GM18951 (cell line): ENCODE data around the gene AGK.
"Not testable (repeated sequence)": the region's sequence is repeated elsewhere in the genome, so short reads cannot be mapped to it uniquely, and the experiment has no call there.

Source experiments
- POLR2A ChIP-seq: IDR thresholded peaks from 4 replicates; pipeline ENCODE4 v1.6.1; 2011; ENCODE audit warnings: mild to moderate bottlenecking; ENCODE audit not compliant: insufficient read length, insufficient read depth; ENCODE audit errors: extremely low read depth
- in situ Hi-C: fragments of 300-500 bp; cut with MboI; formaldehyde crosslinking; loops from one replicate; pipeline ENCODE4 v1.12.0; 2022; ENCODE audit warnings: low sequenced_read_pairs, mixed read lengths, inconsistent platforms; ENCODE audit not compliant: unreplicated experiment

The AGK gene

DNA sequence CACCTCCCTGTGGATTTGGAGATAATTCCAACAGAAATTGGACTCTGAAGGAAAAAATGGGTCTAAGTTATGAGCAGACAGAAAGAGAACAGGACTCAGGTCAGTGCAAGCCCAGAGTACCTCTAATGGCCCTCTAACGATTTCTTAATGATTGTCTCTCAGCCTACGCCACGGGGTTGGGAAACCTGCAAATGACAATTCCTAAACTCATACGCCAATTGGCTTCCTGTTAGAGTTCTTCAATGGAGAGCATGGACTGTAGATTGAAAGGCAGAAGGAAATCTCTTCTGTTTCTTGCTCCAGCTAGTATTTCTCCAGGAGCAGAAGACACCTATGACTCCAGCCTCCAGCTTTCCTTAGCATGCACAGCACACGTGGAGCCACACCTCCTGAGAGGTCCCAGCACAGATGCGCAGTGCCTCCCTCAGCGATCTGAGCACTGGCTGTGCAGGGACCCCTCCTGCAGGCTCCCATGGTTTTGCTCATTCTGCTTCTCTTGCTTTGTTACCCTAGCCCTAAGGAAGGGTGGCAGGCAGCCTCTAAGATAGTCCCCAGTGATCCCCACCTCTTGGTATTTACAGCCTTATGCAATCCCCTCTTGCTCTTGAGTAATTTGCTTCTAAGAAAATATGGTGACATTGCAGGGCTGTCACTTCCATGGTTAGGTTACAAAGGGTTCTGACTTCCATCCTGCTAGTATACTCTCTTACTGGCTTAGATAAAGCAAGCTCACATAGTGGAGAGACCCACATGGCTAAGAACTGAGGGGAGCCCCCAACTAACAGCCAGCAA lies 120.7 kb downstream of the AGK start:
- in situ Hi-C loops: no loop called here
- TF ChIP-seq POLR2A: no peak

- in situ Hi-C loops: no loop called here
Measured at GRCh38 chr7:141673346-141673745, 122.1 kb downstream of the AGK start.

GRCh38 chr7:141674171-141674671 lies 123.0 kb downstream of the AGK start:
- in situ Hi-C loops: no loop called here
- TF ChIP-seq POLR2A: no peak

More at GRCh38 chr7:141673346-141673745, 122.1 kb downstream of the AGK start:
- TF ChIP-seq POLR2A: no peak

- TF ChIP-seq POLR2A: no peak
- in situ Hi-C loops: no loop called here
Measured at GRCh38 chr7:141674702-141675101, 123.5 kb downstream of the AGK start.

GRCh38 chr7:141675436-141676215 lies 124.4 kb downstream of the AGK start:
- no peak for TF ChIP-seq POLR2A
- in situ Hi-C loops: no loop called here

- in situ Hi-C loops: no loop called here
Measured at GRCh38 chr7:141676618-141677017, 125.4 kb downstream of the AGK start.

GRCh38 chr7:141679014-141679413 lies 127.8 kb downstream of the AGK start:
- in situ Hi-C loops: no loop called here
- no peak for TF ChIP-seq POLR2A

More at GRCh38 chr7:141676618-141677017, 125.4 kb downstream of the AGK start:
- TF ChIP-seq POLR2A: no peak

DNA sequence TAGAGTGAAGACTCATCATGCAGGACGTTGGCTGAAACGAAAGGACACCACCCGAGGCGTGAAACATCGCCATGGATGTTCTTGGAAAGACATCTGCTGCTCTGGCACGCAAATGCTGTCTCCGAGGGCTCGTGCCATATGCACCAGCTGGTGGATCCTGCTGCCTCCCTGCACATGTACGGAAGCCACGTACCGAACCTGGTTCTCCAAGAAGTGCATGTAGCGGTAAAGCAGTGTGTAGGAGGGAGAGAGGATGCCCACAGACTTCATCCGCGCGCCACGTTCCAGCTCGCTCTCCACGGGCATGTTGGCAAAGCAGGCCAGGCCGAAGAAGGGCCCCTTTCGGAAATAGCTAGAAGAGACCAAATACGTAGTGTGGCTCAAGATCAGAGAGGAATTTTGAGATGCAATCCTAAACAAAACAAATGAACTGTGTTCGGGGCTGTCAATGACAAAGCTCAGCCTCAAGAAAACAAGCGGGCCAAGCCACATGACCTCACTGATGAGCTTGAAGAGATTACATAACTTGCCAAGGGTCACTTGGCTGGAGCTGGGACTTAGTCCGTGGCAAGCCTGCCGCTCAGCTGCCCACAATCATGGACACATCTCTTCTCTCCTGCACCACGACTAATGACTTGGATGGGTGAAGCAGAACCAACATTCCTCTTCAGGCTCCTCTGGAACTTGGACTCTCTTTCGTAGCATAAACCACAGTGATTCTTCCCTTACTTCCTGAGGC lies 134.2 kb downstream of the AGK start:
- no peak for TF ChIP-seq POLR2A
- in situ Hi-C loops: no loop called here

DNA sequence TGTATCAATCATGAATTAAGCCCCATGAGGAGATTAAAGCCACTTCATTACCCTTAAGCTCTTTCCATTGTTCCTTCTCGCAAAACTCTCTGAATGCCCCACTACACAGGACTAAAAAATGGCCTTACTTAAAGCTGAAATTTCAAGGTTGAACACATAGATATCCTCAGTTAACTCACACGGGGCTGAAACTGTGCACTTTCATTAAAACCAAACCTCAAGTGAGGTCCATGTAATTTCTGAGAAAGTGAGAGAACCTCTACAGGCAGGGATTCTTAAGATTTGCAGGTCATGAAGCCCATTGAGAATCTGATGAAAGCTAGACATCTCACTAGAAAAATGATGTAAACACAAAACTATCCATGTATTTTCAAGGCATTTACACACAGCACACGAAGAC lies 134.9 kb downstream of the AGK start:
- no peak for TF ChIP-seq POLR2A
- in situ Hi-C loops: no loop called here

DNA sequence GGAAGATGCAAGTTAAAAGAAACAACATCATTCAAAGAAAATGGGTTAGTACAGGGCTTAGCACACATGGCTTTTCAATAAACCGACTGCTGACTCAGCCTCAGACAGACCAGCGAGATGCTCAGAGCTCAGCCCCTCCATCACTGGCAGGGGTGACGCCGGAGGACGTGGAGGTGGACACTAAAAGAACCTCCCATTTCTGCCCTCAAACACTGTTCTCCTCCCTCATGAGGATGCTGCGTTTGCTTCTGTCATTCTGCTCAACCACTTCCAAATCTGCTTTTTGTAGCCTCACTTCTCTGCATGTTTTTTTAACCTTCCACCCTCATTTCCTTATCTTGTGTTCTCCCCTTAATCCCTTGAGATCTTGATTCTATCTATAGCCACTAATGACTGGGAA lies 135.5 kb downstream of the AGK start:
- in situ Hi-C loops: no loop called here
- TF ChIP-seq POLR2A: no peak

DNA sequence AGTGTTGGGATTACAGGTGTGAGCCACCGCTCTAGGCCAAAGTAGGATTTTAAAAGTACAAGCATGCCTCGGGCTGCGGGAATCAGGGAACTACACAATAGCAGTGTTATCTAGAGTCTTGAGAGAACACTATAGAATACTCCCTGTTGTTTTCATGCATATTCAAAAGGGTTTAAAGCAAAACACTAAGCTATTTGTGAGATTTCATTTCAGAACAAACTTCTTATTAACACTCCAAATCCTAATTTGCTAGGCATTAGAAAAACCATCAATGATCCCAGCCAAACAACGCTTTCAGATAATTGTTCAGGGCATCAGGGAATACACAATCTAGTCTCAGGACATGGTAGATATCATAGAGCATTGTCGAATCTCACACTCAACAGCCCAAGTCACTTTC lies 136.8 kb downstream of the AGK start:
- in situ Hi-C loops: no loop called here

GRCh38 chr7:141689072-141689825 lies 138.0 kb downstream of the AGK start:
- in situ Hi-C loops: not testable (repeated sequence)

More for the DNA sequence above, 136.8 kb downstream of the AGK start:
- no peak for TF ChIP-seq POLR2A

DNA sequence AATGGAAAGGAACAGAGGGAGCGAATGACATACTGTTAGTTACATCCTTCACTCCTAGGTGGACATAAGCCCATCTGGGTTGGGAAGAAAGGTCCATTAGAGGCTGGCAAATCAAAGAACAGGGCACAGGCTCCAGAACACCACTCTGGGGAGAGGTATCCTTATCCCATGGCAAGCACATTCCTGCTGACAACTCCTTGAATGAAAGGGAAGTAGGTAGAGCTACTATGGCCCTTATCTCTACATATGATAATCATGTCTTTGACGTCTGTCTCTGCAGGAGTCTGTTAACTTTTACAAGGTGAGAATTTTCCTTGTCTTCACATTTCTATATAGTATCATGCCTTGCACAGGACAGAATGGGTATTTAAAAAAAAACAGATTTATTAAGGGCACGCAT lies 140.3 kb downstream of the AGK start:
- no peak for TF ChIP-seq POLR2A
- in situ Hi-C loops: no loop called here

- no peak for TF ChIP-seq POLR2A
- in situ Hi-C loops: no loop called here
Measured at GRCh38 chr7:141691961-141692360, 140.8 kb downstream of the AGK start.
